Urinary bladder (tissue), 4 donors: Measurements from ENCODE around the gene PPP6R1. TPM values are rescaled to one million over a fixed set of nuclear protein-coding genes. Genes with fewer than 3 reads are reported as not detected.
"Not testable (repeated sequence)": the region's sequence is repeated elsewhere in the genome, so short reads cannot be mapped to it uniquely, and the experiment has no call there.

ENCODE experiments used
- DNase-seq: peaks from one replicate; pipeline ENCODE4 v3.0.0-alpha.2; 2015; ENCODE audit errors: extremely low spot score
- H3K27ac ChIP-seq: one replicate; pipeline ENCODE4 v1.5.1; 2013; ENCODE audit warnings: low read depth, mild to moderate bottlenecking, moderate library complexity
- H3K36me3 ChIP-seq: one replicate; pipeline ENCODE4 v1.6.1; 2013; ENCODE audit warnings: mild to moderate bottlenecking, moderate library complexity; ENCODE audit not compliant: insufficient read depth
- H3K4me1 ChIP-seq: one replicate; pipeline ENCODE4 v1.6.1; 2013; ENCODE audit warnings: mild to moderate bottlenecking, moderate library complexity; ENCODE audit not compliant: insufficient read depth
- H3K4me3 ChIP-seq: one replicate; pipeline ENCODE4 v1.5.1; 2013; ENCODE audit warnings: low read depth, low read length
- WGBS: extraction: QIAGEN DNeasy Blood & Tissue Kit; methylation state at CpG from one replicate; pipeline ENCODE4 v1.1.7; 2013; 5-methylcytosine and 5-hydroxymethylcytosine counted together
- polyA plus RNA-seq: library from polyadenylated mRNA; stranded (reverse); fragments of 200-250 nt; gene quantifications from one replicate; pipeline ENCODE4 v1.2.3, GENCODE V29; 2013
- total RNA-seq: library from RNA; depleted of rRNA; stranded (reverse); fragments of >200 nt; gene quantifications from one replicate; pipeline ENCODE4 v1.2.3, GENCODE V29; 2014
- donor health status: healthy with polysubstance abuse.
- donor health status: healthy.

PPP6R1 gene
- total and polyA plus RNA-seq, 2 donors: 14.5 to 43.1 TPM

DNA sequence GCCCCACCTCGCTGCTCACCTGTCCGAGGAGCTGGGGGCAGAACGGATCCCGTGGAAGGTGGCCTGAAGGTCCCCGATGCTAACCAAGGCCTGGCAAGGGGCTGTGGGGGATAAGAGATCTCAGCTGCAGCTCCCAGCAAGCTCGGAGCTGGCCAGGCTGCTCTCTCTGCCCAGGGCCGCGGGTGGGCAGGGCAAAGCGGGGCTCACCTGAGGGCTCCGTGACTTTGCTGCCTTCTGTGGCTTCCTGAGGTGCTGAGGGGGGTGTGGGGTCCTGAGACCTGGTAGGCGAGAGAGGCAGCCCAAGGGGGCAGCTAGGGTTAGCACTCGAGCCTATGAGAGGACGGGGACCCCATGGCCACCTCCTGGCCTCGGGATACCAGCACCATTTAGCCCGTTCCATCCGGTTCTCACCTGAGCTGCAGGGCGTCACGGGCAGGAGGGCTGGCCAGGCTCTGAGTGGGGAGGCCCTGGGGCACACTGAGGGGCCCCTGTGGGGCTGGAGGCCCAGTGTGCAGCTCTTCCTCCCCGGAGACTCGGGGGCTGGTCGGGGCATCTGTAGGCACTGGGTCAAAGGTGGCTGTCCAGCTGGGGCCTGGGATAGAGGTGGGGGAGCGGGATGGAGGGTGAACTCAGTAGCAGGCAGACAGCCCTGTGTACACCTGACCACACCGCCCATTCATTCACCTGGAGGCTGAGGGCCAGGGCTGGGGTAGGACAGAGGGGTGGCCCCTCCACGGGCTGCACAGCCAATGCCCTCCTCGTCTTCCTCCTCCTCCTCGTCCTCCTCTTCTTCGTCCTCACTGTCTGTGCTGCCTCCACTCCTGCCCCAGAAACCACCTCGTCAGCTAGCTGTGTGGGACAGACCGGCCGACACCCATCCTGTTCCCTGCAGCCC, 27.2 kb downstream of the PPP6R1 start:
- Histone ChIP-seq H3K27ac (no peak overlapping the region), H3K4me1 (no peaks in the 10 kb centered on the region), H3K4me3 (no peak overlapping the region), H3K36me3 (peaks cover 15% of the 10 kb centered on the region)
- 90% methylated on average over 30 of the region's 30 CpGs for WGBS
- DNase-seq: no peak

- Histone ChIP-seq H3K4me3 (no peak overlapping the region), H3K36me3 (peaks cover 15% of the 10 kb centered on the region), H3K4me1 (no peaks in the 10 kb centered on the region), H3K27ac (no peak overlapping the region)
- no peak for DNase-seq
- 88% methylated on average over 13 of the region's 13 CpGs for WGBS
Measured at GRCh38 chr19:55230780-55231179, 28.0 kb downstream of the PPP6R1 start.

DNA sequence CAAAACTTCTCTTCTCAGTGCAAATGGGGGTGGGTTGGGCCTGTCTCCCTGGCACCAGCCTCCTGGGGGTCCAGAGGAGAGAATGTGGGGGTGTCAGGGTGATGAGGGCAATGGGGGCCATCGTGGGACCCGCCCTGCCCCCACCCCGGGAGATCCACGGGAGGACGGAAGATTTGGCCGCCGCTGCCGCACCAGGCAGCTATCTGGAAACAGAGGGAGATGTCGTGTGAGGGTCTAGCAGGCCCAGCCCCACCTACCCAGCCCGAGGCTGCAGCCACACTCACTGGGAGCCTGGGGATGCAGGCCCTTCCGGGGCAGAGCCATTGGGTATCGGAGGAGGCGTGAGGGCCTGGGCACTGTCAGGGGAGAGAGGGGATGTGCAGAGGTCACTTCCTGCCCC, 28.5 kb downstream of the PPP6R1 start:
- Histone ChIP-seq H3K4me3 (no peak overlapping the region), H3K27ac (no peak overlapping the region), H3K36me3 (peaks cover 15% of the 10 kb centered on the region), H3K4me1 (no peaks in the 10 kb centered on the region)
- no peak for DNase-seq
- WGBS: 79% methylated on average over 13 of the region's 13 CpGs

GRCh38 chr19:55229789-55230182, 29.0 kb downstream of the PPP6R1 start:
- H3K36me3 ChIP-seq: peaks cover 15% of the 10 kb centered on the region
- WGBS: 85% methylated on average over 17 of the region's 17 CpGs
- no peak overlapping the region for H3K27ac ChIP-seq

GRCh38 chr19:55229145-55229788, 29.6 kb downstream of the PPP6R1 start:
- H3K4me3 ChIP-seq: no peak overlapping the region
- H3K4me1 ChIP-seq: no peaks in the 10 kb centered on the region
- DNase-seq: no peak
- no peak overlapping the region for H3K27ac ChIP-seq
- peaks cover 15% of the 10 kb centered on the region for H3K36me3 ChIP-seq
- 93% methylated on average over 18 of the region's 18 CpGs for WGBS

More at GRCh38 chr19:55229789-55230182, 29.0 kb downstream of the PPP6R1 start:
- Histone ChIP-seq H3K4me1 (no peaks in the 10 kb centered on the region), H3K4me3 (no peak overlapping the region)
- no peak for DNase-seq

DNA sequence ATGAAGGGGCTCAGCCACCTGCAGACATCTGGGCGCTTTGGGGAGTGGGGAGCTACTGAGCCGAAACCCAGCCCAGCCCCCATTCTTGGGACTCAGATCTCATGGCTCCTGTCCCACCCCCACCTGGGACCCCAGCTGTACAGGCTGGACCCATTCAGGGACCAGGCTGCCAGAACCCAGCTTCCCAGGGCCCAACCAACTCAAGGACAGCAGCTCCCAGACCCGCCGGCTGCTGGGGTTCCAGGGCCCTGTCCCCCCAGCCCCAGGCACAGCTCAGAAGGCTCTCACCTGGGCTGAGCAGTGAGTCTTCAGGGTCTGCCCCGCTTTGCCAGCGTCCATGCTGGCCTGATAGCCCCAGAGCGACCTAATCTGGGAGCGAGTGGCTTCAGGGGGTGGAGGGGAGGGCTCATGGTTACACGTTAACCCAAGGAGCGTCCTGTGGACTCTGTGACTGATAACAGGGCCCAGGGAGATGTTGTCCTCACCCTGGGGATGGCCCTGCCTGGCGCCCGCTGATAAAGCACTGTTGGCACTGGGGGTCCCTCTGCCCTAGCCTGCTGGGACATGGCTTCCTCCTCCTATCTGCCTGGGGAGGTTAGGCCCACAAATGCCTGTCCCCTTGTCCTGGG, 30.3 kb downstream of the PPP6R1 start, which contains the start of gene TMEM86B:
TMEM86B (minus strand) TSS at position 361 of the 629 bp plus-strand sequence; CDS start at position 339, 22 bp downstream.
- H3K4me3 ChIP-seq: no peak within 1 kb of the TSS
- peaks cover 15% of the 10 kb centered on the region for H3K36me3 ChIP-seq
- H3K4me1 ChIP-seq: no peaks in the 10 kb centered on the region
- WGBS: 83% methylated on average over 12 of the region's 12 CpGs
- DNase-seq: no peak
- H3K27ac ChIP-seq: no peak within 1 kb of the TSS

- Histone ChIP-seq H3K4me3 (no peak overlapping the region), H3K27ac (no peak overlapping the region), H3K36me3 (peaks cover 15% of the 10 kb centered on the region), H3K4me1 (no peaks in the 10 kb centered on the region)
- DNase-seq: no peak
- WGBS: 45% methylated on average over 17 of the region's 17 CpGs
Measured at GRCh38 chr19:55228015-55228391, 30.8 kb downstream of the PPP6R1 start.

DNA sequence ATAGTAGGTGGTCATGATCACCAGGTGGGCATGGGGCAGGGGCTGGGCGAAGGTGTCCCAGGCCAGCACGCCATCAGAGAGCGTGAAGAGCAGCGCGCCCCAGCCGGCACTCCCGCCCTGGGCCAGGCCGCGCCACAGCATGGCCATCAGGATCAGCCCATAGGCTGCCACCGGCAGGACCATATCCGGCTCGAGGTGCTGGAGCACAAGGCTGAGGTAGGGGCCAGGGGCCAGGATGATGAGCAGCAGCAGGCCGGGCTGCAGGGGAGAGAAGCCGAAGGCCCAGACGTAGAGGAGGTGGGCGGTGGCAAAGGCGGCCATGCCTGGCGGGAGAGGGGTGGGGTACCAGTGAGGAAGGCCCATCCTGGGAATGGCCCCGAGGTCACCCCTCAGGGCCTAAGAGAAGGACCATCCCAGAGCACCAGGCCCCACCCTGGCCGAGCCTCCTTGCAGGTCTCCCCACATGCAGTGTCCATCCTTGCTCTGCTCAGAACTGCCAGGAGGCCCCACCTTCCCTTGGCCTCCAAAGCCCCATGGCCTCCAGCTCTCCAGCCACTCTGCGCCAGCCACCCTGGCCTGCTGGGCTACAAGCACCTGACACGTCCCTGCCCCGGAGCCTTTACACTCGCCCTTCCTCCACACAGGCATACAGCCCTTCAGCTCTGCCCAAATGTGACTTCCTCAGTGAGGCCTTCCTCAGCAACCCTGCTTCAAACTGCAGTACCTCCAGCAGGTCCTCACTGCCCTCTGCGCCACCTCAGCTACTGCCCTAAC, 31.4 kb downstream of the PPP6R1 start:
- H3K36me3 ChIP-seq: peaks cover 15% of the 10 kb centered on the region
- 86% methylated on average over 25 of the region's 25 CpGs for WGBS

GRCh38 chr19:55226788-55227187, 32.0 kb downstream of the PPP6R1 start:
- no peak for DNase-seq
- Histone ChIP-seq H3K4me3 (no peak overlapping the region), H3K27ac (no peak overlapping the region), H3K4me1 (no peaks in the 10 kb centered on the region), H3K36me3 (peaks cover 10% of the 10 kb centered on the region)
- WGBS: 80% methylated on average over 18 of the region's 18 CpGs

More for the DNA sequence above, 31.4 kb downstream of the PPP6R1 start:
- Histone ChIP-seq H3K4me1 (no peaks in the 10 kb centered on the region), H3K4me3 (no peak overlapping the region), H3K27ac (no peak overlapping the region)
- DNase-seq: no peak

DNA sequence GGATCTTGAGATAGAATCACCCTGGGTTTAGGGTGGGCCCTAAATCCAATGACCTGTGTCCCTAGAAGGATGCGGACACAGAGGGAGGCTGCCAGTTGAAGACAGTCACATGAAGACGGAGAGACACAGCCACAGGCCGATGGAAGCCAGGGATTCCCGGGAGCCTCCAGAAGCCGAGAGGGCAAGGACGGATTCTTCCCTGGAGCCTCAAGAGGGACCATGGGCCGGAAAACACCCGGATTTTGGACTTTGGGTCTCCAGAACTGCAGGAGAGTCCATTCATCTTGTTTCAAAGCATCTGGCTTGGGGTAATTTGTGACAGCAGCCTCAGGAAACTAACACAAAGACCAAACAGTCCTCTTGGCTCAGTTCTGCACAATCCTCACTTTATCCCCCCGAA, 32.5 kb downstream of the PPP6R1 start:
- DNase-seq: no peak
- WGBS: 79% methylated on average over 9 of the region's 9 CpGs
- Histone ChIP-seq H3K4me3 (no peak overlapping the region), H3K4me1 (no peaks in the 10 kb centered on the region), H3K36me3 (peaks cover 8% of the 10 kb centered on the region), H3K27ac (no peak overlapping the region)

DNA sequence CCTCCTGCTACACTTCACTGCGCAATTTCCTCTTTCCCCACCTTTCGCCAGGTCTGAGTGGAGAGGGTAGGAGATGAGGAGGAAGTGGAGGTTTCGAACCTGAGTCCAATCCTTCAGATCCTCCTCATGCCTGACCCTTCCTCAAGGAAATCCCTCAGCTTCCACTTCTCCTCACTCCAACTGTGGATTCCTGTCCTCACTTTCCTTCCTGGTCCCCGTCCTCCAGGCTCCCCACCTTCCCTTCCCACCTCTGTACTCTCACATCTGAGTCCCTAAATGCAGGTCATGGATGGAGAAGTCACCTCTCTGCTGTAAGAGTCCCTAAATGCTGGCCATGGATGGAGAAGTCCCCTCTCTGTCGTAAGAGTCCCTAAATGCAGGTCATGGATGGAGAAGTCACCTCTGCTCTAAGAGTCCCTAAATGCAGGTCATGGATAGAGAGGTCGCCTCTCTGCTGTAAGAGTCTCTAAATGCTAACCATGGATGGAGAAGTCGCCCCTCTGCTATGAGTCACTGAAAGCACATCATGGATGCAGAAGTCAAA, 33.3 kb downstream of the PPP6R1 start:
- peaks cover 3% of the 10 kb centered on the region for H3K36me3 ChIP-seq
- WGBS: 91% methylated on average over 7 of the region's 7 CpGs
- DNase-seq: no peak
- no peak overlapping the region for H3K4me3 ChIP-seq
- no peaks in the 10 kb centered on the region for H3K4me1 ChIP-seq
- H3K27ac ChIP-seq: no peak overlapping the region

DNA sequence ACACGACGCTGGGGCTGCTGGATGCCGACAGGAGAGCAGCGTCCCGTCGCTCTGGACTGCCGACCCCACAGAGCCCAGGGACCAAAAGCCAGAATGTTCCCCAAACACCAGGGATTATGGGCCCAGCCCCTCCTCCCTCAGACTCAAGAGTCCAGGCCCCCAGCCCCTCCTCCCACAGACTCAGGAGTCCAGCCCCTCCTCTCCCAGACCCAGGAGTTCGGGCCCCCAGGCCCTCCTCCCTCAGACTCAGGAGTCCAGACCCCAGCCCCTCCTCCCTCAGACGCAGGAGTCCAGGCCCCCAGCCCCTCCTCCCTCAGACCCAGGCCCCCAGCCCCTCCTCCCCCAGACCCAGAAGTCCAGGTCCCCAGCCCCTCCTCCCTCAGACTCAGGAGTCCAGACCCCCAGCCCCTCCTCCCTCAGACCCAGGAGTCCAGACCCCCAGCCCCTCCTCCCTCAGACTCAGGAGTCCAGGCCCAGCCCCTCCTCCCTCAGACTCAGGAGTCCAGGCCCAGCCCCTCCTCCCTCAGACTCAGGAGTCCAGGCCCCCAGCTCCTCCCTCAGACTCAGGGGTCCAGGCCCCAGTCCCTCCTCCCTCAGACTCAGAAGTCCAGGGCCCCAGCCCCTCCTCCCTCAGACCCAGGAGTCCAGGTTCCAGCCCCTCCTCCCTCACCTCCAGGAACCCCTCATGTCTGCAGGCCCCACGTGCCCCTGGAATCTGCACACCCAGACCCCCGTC, 34.0 kb downstream of the PPP6R1 start:
- not testable (repeated sequence) for DNase-seq, H3K4me1 ChIP-seq, H3K27ac ChIP-seq, H3K36me3 ChIP-seq, H3K4me3 ChIP-seq
- 63% methylated on average over 11 of the region's 11 CpGs for WGBS
